COR-L47 (cell line): Measurements from ENCODE around the gene LAMC1.

Experiments used
- DNase-seq: peaks from one replicate; lab custom pipeline; 2025; lab: John Stamatoyannopoulos, UW

LAMC1 gene

GRCh38 chr1:183106746-183107145 lies 83.5 kb downstream of the LAMC1 start:
- DNase-seq, result no peak

GRCh38 chr1:183110326-183110880 lies 87.2 kb downstream of the LAMC1 start:
- no peak for DNase-seq

- no peak for DNase-seq
These were observed 91.2 kb downstream of the LAMC1 start for GRCh38 chr1:183114441-183114840.

- no peak for DNase-seq
These were observed 93.2 kb downstream of the LAMC1 start for GRCh38 chr1:183116416-183116815.

- DNase-seq, result no peak
These were observed 98.4 kb downstream of the LAMC1 start for GRCh38 chr1:183121609-183122008.

- DNase-seq, result peak; percentile 30
These were observed 101.0 kb downstream of the LAMC1 start for GRCh38 chr1:183124259-183124658.

- no peak for DNase-seq
These were observed 102.2 kb downstream of the LAMC1 start for GRCh38 chr1:183125279-183125999.

- DNase-seq, result no peak
These were observed 102.8 kb downstream of the LAMC1 start for GRCh38 chr1:183126000-183126366.

- no peak for DNase-seq
These were observed 103.3 kb downstream of the LAMC1 start for GRCh38 chr1:183126528-183126927.

- DNase-seq, result no peak
These were observed 106.9 kb downstream of the LAMC1 start for GRCh38 chr1:183129921-183130690.

- no peak for DNase-seq
These were observed 107.9 kb downstream of the LAMC1 start for GRCh38 chr1:183131166-183131565.

GRCh38 chr1:183135336-183135735 lies 112.1 kb downstream of the LAMC1 start:
- DNase-seq, result no peak

GRCh38 chr1:183137782-183138181 lies 114.6 kb downstream of the LAMC1 start:
- DNase-seq, result no peak

GRCh38 chr1:183138301-183138700 lies 115.1 kb downstream of the LAMC1 start:
- DNase-seq, result no peak

GRCh38 chr1:183139281-183139942 lies 116.2 kb downstream of the LAMC1 start:
- DNase-seq, result no peak

GRCh38 chr1:183140633-183141032 lies 117.4 kb downstream of the LAMC1 start:
- no peak for DNase-seq

GRCh38 chr1:183142171-183142570 lies 119.0 kb downstream of the LAMC1 start:
- no peak for DNase-seq

- no peak for DNase-seq
These were observed 120.5 kb downstream of the LAMC1 start for GRCh38 chr1:183143576-183144315.

GRCh38 chr1:183144752-183145151 lies 121.5 kb downstream of the LAMC1 start:
- DNase-seq, result no peak

- no peak for DNase-seq
These were observed 124.5 kb downstream of the LAMC1 start for GRCh38 chr1:183147735-183148134.

GRCh38 chr1:183148599-183148998 lies 125.4 kb downstream of the LAMC1 start:
- no peak for DNase-seq

- no peak for DNase-seq
These were observed 126.1 kb downstream of the LAMC1 start for GRCh38 chr1:183149273-183149672.
